Testis (tissue), 3 donors: ENCODE data around the gene KCNK10. TPM values are rescaled to one million over a fixed set of nuclear protein-coding genes. Genes with fewer than 3 reads are reported as not detected.

Experiments
- DNase-seq: peaks from one replicate; pipeline ENCODE4 v3.0.0-alpha.2; 2019
- H3K27ac ChIP-seq, 2 donors: fragments of 200-600 bp; sonication (generic); one replicate each; pipeline ENCODE4 v1.5.1; 2019
- H3K27me3 ChIP-seq: fragments of 200-600 bp; sonication (generic); one replicate; pipeline ENCODE4 v1.5.1; 2019
- H3K36me3 ChIP-seq: fragments of 200-600 bp; sonication (generic); one replicate; pipeline ENCODE4 v1.5.1; 2017; ENCODE audit warnings: low read depth; ENCODE audit errors: missing control alignments
- H3K4me1 ChIP-seq: fragments of 200-600 bp; sonication (generic); one replicate; pipeline ENCODE4 v1.5.1; 2019
- H3K4me3 ChIP-seq, 2 donors: fragments of 200-600 bp; sonication (generic); one replicate each; pipeline ENCODE4 v1.5.1; 2017 to 2019
- H3K9me3 ChIP-seq: fragments of 200-600 bp; sonication (generic); one replicate; pipeline ENCODE4 v1.5.1; 2017
- CTCF ChIP-seq, 3 experiments: fragments of 450-650 bp in 2 of 3; fragments of 200-600 bp in 1 of 3; sonication (generic) in 1 of 3; IDR thresholded peaks; one replicate each; pipeline ENCODE4 v1.5.1; 2016 to 2019; ENCODE audit warnings: antibody characterized with exemption in 3 of 3, mild to moderate bottlenecking in 2 of 3, moderate library complexity in 1 of 3
- POLR2A ChIP-seq: fragments of 450-650 bp; IDR thresholded peaks from one replicate; pipeline ENCODE4 v1.6.1; 2017; ENCODE audit warnings: antibody characterized with exemption, mild to moderate bottlenecking, moderate library complexity
- WGBS, 2 donors: methylation state at CpG; one replicate each; pipeline ENCODE4 v1.1.5; 2018; 5-methylcytosine and 5-hydroxymethylcytosine counted together
- intact Hi-C: fragments of 100-400 bp; cut with DNase I; formaldehyde crosslinking; loops from one replicate; pipeline ENCODE4 v1.15.1; 2023; ENCODE audit warnings: low total_unique reads
- polyA plus RNA-seq: library from polyadenylated mRNA; stranded (reverse); fragments of 350-450 nt; fragmentation: Illumina TruSeq; extraction: RNeasy Lipid Tissue Mini Kit (QIAGEN cat#74804); gene quantifications from one replicate; pipeline ENCODE4 v1.2.3, GENCODE V29; 2014; ENCODE audit warnings: low read depth, low replicate concordance; ENCODE audit not compliant: insufficient read depth
- total RNA-seq, 2 donors: library from RNA; depleted of rRNA; stranded (reverse); fragments of >200 nt; gene quantifications; one replicate each; pipeline ENCODE4 v1.2.3, GENCODE V29; 2016

Gene KCNK10
- total and polyA plus RNA-seq, 3 donors from 2014 or later = 0.55 to 4.2 (median 1.6) TPM

- no peaks in the 10 kb centered on the region for H3K36me3 ChIP-seq
- H3K9me3 ChIP-seq = no peaks in the 10 kb centered on the region
- intact Hi-C loops = no loop called here
- H3K27me3 ChIP-seq = no peaks in the 10 kb centered on the region
- WGBS, 2 donors = 68 to 72% methylated on average over 3 of the region's 3 CpGs
- H3K4me1 ChIP-seq = no peaks in the 10 kb centered on the region
- H3K4me3 ChIP-seq = no peak overlapping the region
- no peak overlapping the region for H3K27ac ChIP-seq
- DNase-seq = no peak
- TF ChIP-seq CTCF (IDR thresholded peaks at IDR 0.05) (no peak), POLR2A (no peak)
Measured at GRCh38 chr14:88348546-88348945, 25.5 kb upstream of the KCNK10 start.

- Histone ChIP-seq H3K36me3 (no peaks in the 10 kb centered on the region), H3K27ac (no peak overlapping the region), H3K27me3 (no peaks in the 10 kb centered on the region), H3K4me3 (no peak overlapping the region), H3K9me3 (no peaks in the 10 kb centered on the region), H3K4me1 (no peaks in the 10 kb centered on the region)
- intact Hi-C loops = no loop called here
- 66 to 75% methylated on average over 5 of the region's 5 CpGs for WGBS, 2 donors
- DNase-seq = no peak
- TF ChIP-seq POLR2A (no peak), CTCF (IDR thresholded peaks at IDR 0.05) (no peak)
Measured at GRCh38 chr14:88346048-88346639, 23.1 kb upstream of the KCNK10 start.

- Histone ChIP-seq H3K27ac (no peak overlapping the region), H3K27me3 (no peaks in the 10 kb centered on the region), H3K36me3 (no peaks in the 10 kb centered on the region), H3K9me3 (no peaks in the 10 kb centered on the region), H3K4me1 (no peaks in the 10 kb centered on the region), H3K4me3 (no peak overlapping the region)
- intact Hi-C loops = no loop called here
- TF ChIP-seq POLR2A (no peak), CTCF (IDR thresholded peaks at IDR 0.05) (no peak)
- no peak for DNase-seq
- 69 to 100% methylated on average over 2 of the region's 2 CpGs for WGBS, 2 donors
Measured at GRCh38 chr14:88342980-88343379, 19.9 kb upstream of the KCNK10 start.

- Histone ChIP-seq H3K36me3 (no peaks in the 10 kb centered on the region), H3K4me1 (no peaks in the 10 kb centered on the region), H3K9me3 (no peaks in the 10 kb centered on the region), H3K27ac (no peak overlapping the region), H3K27me3 (no peaks in the 10 kb centered on the region), H3K4me3 (no peak overlapping the region)
- intact Hi-C loops = no loop called here
- no peak for DNase-seq
- no peak for TF ChIP-seq CTCF (IDR thresholded peaks at IDR 0.05)
- TF ChIP-seq POLR2A = no peak
Measured at GRCh38 chr14:88340357-88340756, 17.3 kb upstream of the KCNK10 start.

GRCh38 chr14:88333036-88333435 is 10.0 kb upstream of the KCNK10 start:
- H3K36me3 ChIP-seq = no peaks in the 10 kb centered on the region
- no peaks in the 10 kb centered on the region for H3K9me3 ChIP-seq
- no peak overlapping the region for H3K4me3 ChIP-seq
- DNase-seq = no peak
- WGBS, 2 donors = 86 to 100% methylated on average over 1 of the region's 1 CpG
- no peaks in the 10 kb centered on the region for H3K27me3 ChIP-seq
- no peak overlapping the region for H3K27ac ChIP-seq
- no peak for TF ChIP-seq POLR2A
- no peak for TF ChIP-seq CTCF (IDR thresholded peaks at IDR 0.05)
- no peaks in the 10 kb centered on the region for H3K4me1 ChIP-seq
- intact Hi-C loops = no loop called here
